ENCODE results near the gene TMED3.

- TF ChIP-seq CTCF (IDR thresholded peaks at IDR 0.05 in 2 of 3, conservative IDR thresholded peaks at IDR 0.05 in 1 of 3; ENCODE audit: insufficient read depth in 2 of 3, low read depth in 1 of 3, low read length in 3 of 3): no peak
- TF ChIP-seq ETV6 (IDR thresholded peaks at IDR 0.05; ENCODE audit: borderline replicate concordance in 1 of 2, low read depth in 2 of 2, low read length in 1 of 2): no peak
- TF ChIP-seq ETV6 (CRISPR knock-in tag; IDR thresholded peaks at IDR 0.05; ENCODE audit: borderline replicate concordance): no peak
- no peak for TF ChIP-seq TGIF2 (CRISPR knock-in tag; IDR thresholded peaks at IDR 0.05)
- no peak for TF ChIP-seq TRIM28 (IDR thresholded peaks at IDR 0.05)
- no peak for TF ChIP-seq CCNT2 (IDR thresholded peaks at IDR 0.05; ENCODE audit: borderline replicate concordance, extremely low read depth, insufficient read length, low read depth, low read length)
- no peak for TF ChIP-seq YY1 (IDR thresholded peaks at IDR 0.05; ENCODE audit: borderline replicate concordance in 1 of 3, control insufficient read depth in 1 of 3, extremely low read depth in 1 of 3, insufficient read depth in 3 of 3, insufficient read length in 1 of 3, insufficient replicate concordance in 2 of 3, low read depth in 1 of 3, low read length in 2 of 3)
- no peak for TF ChIP-seq C11orf30 (IDR thresholded peaks at IDR 0.05; ENCODE audit: low read depth)
- no peak for TF ChIP-seq TEAD4 (IDR thresholded peaks at IDR 0.05; ENCODE audit: low read length)
- TF ChIP-seq TEAD4 (CRISPR knock-in tag; IDR thresholded peaks at IDR 0.05; ENCODE audit: borderline replicate concordance): no peak
- no peak for TF ChIP-seq SAFB (IDR thresholded peaks at IDR 0.05; ENCODE audit: borderline replicate concordance, low read depth, low read length)
- no peak for TF ChIP-seq MYC (IDR thresholded peaks at IDR 0.05; ENCODE audit: low read depth, low read length)
- TF ChIP-seq MYC (CRISPR knock-in tag; IDR thresholded peaks at IDR 0.05; ENCODE audit: borderline replicate concordance, low read depth): no peak
- TF ChIP-seq MXI1 (IDR thresholded peaks at IDR 0.05; ENCODE audit: low read depth, low read length): no peak
Measured at GRCh38 chr15:79265987-79266579, 44.8 kb upstream of the TMED3 start.
